Measurements from ENCODE around the gene SLC16A5. TPM values are rescaled to one million over a fixed set of nuclear protein-coding genes. Genes with fewer than 3 reads are reported as not detected.

Gene SLC16A5
- total RNA-seq, 2 experiments from 2014 or later: not detected

- BruUV-seq (replicated peaks): TSS peak; percentile 58
- intact Hi-C loops (cut with micrococcal nuclease; ENCODE audit: unreplicated experiment): no loop called here
- CTCF ChIA-PET (ENCODE audit: unreplicated experiment): interaction anchor here (0.9 kb wide), 1 partner anchor 155 kb away, joined by 4 read pairs; no protein-coding TSS in a partner anchor
- Histone ChIP-seq H3K27ac (ENCODE audit: low read depth, low read length, poor library complexity, severe bottlenecking) (no peak overlapping the region), H3K36me3 (ENCODE audit: insufficient read depth, low read length) (peaks cover 8% of the 10 kb centered on the region), H3K9me3 (ENCODE audit: low read length) (no peaks in the 10 kb centered on the region), H2AFZ (ENCODE audit: low read length) (no peak overlapping the region), H4K20me1 (ENCODE audit: insufficient read depth, low read length) (no peaks in the 10 kb centered on the region), H3K4me3 (ENCODE audit: low read depth, low read length, poor library complexity, severe bottlenecking) (no peak overlapping the region), H3K4me2 (ENCODE audit: low read length) (peak overlapping the region; percentile 88), H3K79me2 (ENCODE audit: insufficient read depth, low read depth, low read length) (peaks cover 5% of the 10 kb centered on the region; the same call in 1 of the 2 replicates), H3K9me2 (ENCODE audit: insufficient read depth, low read length) (no peaks in the 10 kb centered on the region), H3K4me1 (ENCODE audit: insufficient read depth, low read length, poor library complexity, severe bottlenecking) (peaks cover 41% of the 10 kb centered on the region)
- no peak for TF ChIP-seq CTCF (conservative IDR thresholded peaks at IDR 0.05; ENCODE audit: low read length)
- TF ChIP-seq EZH2phosphoT487 (IDR thresholded peaks at IDR 0.05; ENCODE audit: borderline replicate concordance, low read depth, low read length): no peak
- POLR2A ChIA-PET: interaction anchor here (0.6 to 1.8 kb wide), 8 partner anchors 19 to 727 kb away, joined by 3 to 7 read pairs (median 4); partner anchors contain the start of gene NT5C
- DNase-seq (ENCODE audit: low spot score): no peak
These were observed 24.1 kb downstream of the SLC16A5 start for GRCh38 chr17:75111777-75112335.

- ChIA-PET CTCF (ENCODE audit: unreplicated experiment) (interaction anchor here (0.5 to 2.8 kb wide), 18 partner anchors 9 to 152 kb away, joined by 3 to 26 read pairs (median 4); partner anchors contain the start of genes NT5C and NUP85), POLR2A (interaction anchor here (0.7 to 2.2 kb wide), 18 partner anchors 8 to 305 kb away, joined by 3 to 16 read pairs (median 5); partner anchors contain the start of genes MIF4GD, MRPL58, MRPS7 and NT5C)
- peak overlapping the region; percentile 72 for H3K4me2 ChIP-seq (ENCODE audit: low read length)
- DNase-seq (ENCODE audit: low spot score): peak; percentile 96
- peak overlapping the region; percentile 61 for H2AFZ ChIP-seq (ENCODE audit: low read length)
- peaks cover 5% of the 10 kb centered on the region; the same call in 1 of the 2 replicates for H3K79me2 ChIP-seq (ENCODE audit: insufficient read depth, low read depth, low read length)
- peaks cover 50% of the 10 kb centered on the region for H3K4me1 ChIP-seq (ENCODE audit: insufficient read depth, low read length, poor library complexity, severe bottlenecking)
- no peak for TF ChIP-seq EZH2phosphoT487 (IDR thresholded peaks at IDR 0.05; ENCODE audit: borderline replicate concordance, low read depth, low read length)
- TF ChIP-seq CTCF (conservative IDR thresholded peaks at IDR 0.05; ENCODE audit: low read length): peak; percentile 99
- peak overlapping the region; percentile 26 for H3K27ac ChIP-seq (ENCODE audit: low read depth, low read length, poor library complexity, severe bottlenecking)
- H3K9me3 ChIP-seq (ENCODE audit: low read length): no peaks in the 10 kb centered on the region
- H3K4me3 ChIP-seq (ENCODE audit: low read depth, low read length, poor library complexity, severe bottlenecking): peak overlapping the region; percentile 63
- peaks cover 8% of the 10 kb centered on the region for H3K36me3 ChIP-seq (ENCODE audit: insufficient read depth, low read length)
- no peaks in the 10 kb centered on the region for H4K20me1 ChIP-seq (ENCODE audit: insufficient read depth, low read length)
- H3K9me2 ChIP-seq (ENCODE audit: insufficient read depth, low read length): no peaks in the 10 kb centered on the region
- no TSS peak for BruUV-seq (replicated peaks)
- intact Hi-C loops (cut with micrococcal nuclease; ENCODE audit: unreplicated experiment): loop anchor here (1.0 to 2.0 kb wide), 6 partner anchors 17 to 298 kb away; partner anchors contain the start of gene NT5C
These were observed 26.2 kb downstream of the SLC16A5 start for GRCh38 chr17:75113798-75114551.

All from OCI-LY7 (cell line).